ENCODE measurements around the gene MAPK7.

GRCh38 chr17:19337712-19338023 lies 40.6 kb upstream of the MAPK7 start:
- no peak for TF ChIP-seq EZH2 (IDR thresholded peaks at IDR 0.05; ENCODE audit: borderline replicate concordance, control insufficient read depth, low read depth, low read length)
- no peak for TF ChIP-seq ZBTB33 (IDR thresholded peaks at IDR 0.05)
